Heart right ventricle (tissue), 16 donors: ENCODE measurements around the gene ABHD18. TPM values are rescaled to one million over a fixed set of nuclear protein-coding genes. Genes with fewer than 3 reads are reported as not detected.
A peak's percentile ranks its signal among the peaks of the same experiment; 100 is the strongest.

Source experiments
- ATAC-seq, 8 donors: fragments of 200-7000 bp; cut with Tn5 transposase; one replicate each; pipeline ENCODE4 v1.9.1; 2020; ENCODE audit warnings: mild to moderate bottlenecking in 8 of 8, moderate library complexity in 8 of 8, moderate number of reproducible peaks in 1 of 8
- DNase-seq, 2 donors: peaks; one replicate each; pipeline ENCODE4 v3.0.0-alpha.2; 2020
- H3K27ac ChIP-seq, 10 donors: fragments of 200-600 bp; sonication (generic) in 2 of 10; one replicate each; pipeline versions ENCODE4 v1.5.0 to v1.8.0; 2020 to 2022; ENCODE audit warnings: mild to moderate bottlenecking in 3 of 10
- H3K27me3 ChIP-seq, 7 donors: fragments of 200-600 bp; one replicate each; pipeline ENCODE4 v1.8.0; 2021 to 2022; ENCODE audit warnings: mild to moderate bottlenecking in 2 of 7
- H3K36me3 ChIP-seq, 9 donors: fragments of 200-600 bp; sonication (generic) in 1 of 9; one replicate each; pipeline versions ENCODE4 v1.5.0 to v1.8.0; 2020 to 2022; ENCODE audit warnings: mild to moderate bottlenecking in 2 of 9
- H3K4me1 ChIP-seq, 9 donors: fragments of 200-600 bp; sonication (generic) in 1 of 9; one replicate each; pipeline versions ENCODE4 v1.5.0 to v1.8.0; 2020 to 2022; ENCODE audit warnings: mild to moderate bottlenecking in 4 of 9
- H3K4me3 ChIP-seq, 10 donors: fragments of 200-600 bp; sonication (generic) in 2 of 10; one replicate each; pipeline versions ENCODE4 v1.5.0 to v1.8.0; 2020 to 2022; ENCODE audit warnings: mild to moderate bottlenecking in 7 of 10, moderate library complexity in 2 of 10
- H3K9me3 ChIP-seq, 11 donors: fragments of 200-600 bp in 10 of 11; sonication (generic) in 2 of 11; one replicate each; pipeline versions ENCODE4 v1.5.0 to v1.8.0; 2013 to 2022; ENCODE audit warnings: mild to moderate bottlenecking in 2 of 11, control low read depth in 1 of 11, moderate library complexity in 1 of 11
- WGBS, 2 donors: extraction: QIAGEN DNeasy Blood & Tissue Kit; methylation state at CpG; one replicate each; pipeline ENCODE4 v1.1.7; 2013; ENCODE audit warnings: inconsistent platforms in 1 of 2; 5-methylcytosine and 5-hydroxymethylcytosine counted together
- intact Hi-C, 10 donors: fragments of 100-400 bp; cut with DNase I; formaldehyde crosslinking; loops; one replicate each; pipeline versions ENCODE4 v1.11.1 to v1.14.2; 2022
- long read RNA-seq, 3 donors: library from polyadenylated mRNA; unstranded; transcript quantifications; one replicate each; pipeline ENCODE4 v2.0.0, GENCODE V29; 2020 to 2021
- polyA plus RNA-seq, 2 donors: library from polyadenylated mRNA; stranded (reverse); fragments of 200-250 nt; gene quantifications; one replicate each; pipeline ENCODE4 v1.2.3, GENCODE V29; 2013
- total RNA-seq, 10 donors: library from RNA; stranded (reverse); fragmentation: NEBNext Ultra II Directional in 3 of 10; extraction: Animal tissue kit (Norgen Biotek cat#: 25700) in 3 of 10; gene quantifications; one replicate each; pipeline versions ENCODE4 v1.2.1 to v1.2.4, GENCODE V29; 2021 to 2023
- TF ChIP-seq, protein P1 (sequence below), 9 donors: fragments of 200-600 bp; sonication (generic) in 2 of 9; IDR thresholded peaks; one replicate each; pipeline versions ENCODE4 v1.5.0 to v1.8.0; 2021 to 2022; ENCODE audit warnings: antibody characterized with exemption in 9 of 9, mild to moderate bottlenecking in 5 of 9, moderate library complexity in 1 of 9
- donor health status: Arrhythmogenic right ventricular cardiomyopathy.
- donor health status: ischemic (EF 13 %, LVEDD 7.1; RV severe dilation, severe dysfunction).
- donor health status: healthy with polysubstance abuse.
- donor health status: DM: no; HTN: yes; CAD: no.
- donor health status: DM: no; HTN: no; CAD: no.
- donor health status: ischemic (EF 25% LVEDD 6.9; RV normal size, moderate dysfunction).
- donor health status: ischemic (EF 25% LVEDD 5.7; RV mildly dilated, moderate dysfunction).
- donor health status: healthy.
- donor health status: DM: yes; HTN: yes; CAD: no.
- donor health status: Ischemic cardiomyopathy.
- donor health status: ischemic (EF 35%, LVEDD 5.7; RV mildly dilated, moderate dysfunction).
- donor health status: nonischemic (EF 11% LVEDD 7.7; RV severe dilation, severe dysfunction).
- donor health status: DM: yes; HTN: yes; CAD: no.
- donor health status: PGD.
- donor health status: ischemic (EF 29% LVEDD 5.4; RV normal size, mild dysfunction).
- donor health status: nonischemic (EF 23%, LVEDD 6.1; RV moderate dilation, normal function).

ABHD18 gene
- total RNA-seq (10 to 100 TPM; 12.6 to 55.9 (median 30.4) TPM), polyA plus RNA-seq (1 to 10 TPM; 4.7 to 6.3 TPM)
- long read RNA-seq, donor 1, full-length matches to known transcripts = 5 of 13 reads
- long read RNA-seq, donor 1, partial matches to known transcripts = 3 of 13 reads
- long read RNA-seq, donor 1, other reads (novel, unspliced or antisense) = 5 of 13 reads
- long read RNA-seq, donor 2, full-length matches to known transcripts = 10 of 21 reads
- long read RNA-seq, donor 2, partial matches to known transcripts = 10 of 21 reads
- long read RNA-seq, donor 2, other reads (novel, unspliced or antisense) = 1 of 21 reads
- long read RNA-seq, donor 3, full-length matches to known transcripts = 17 of 39 reads
- long read RNA-seq, donor 3, partial matches to known transcripts = 11 of 39 reads
- long read RNA-seq, donor 3, other reads (novel, unspliced or antisense) = 11 of 39 reads

GRCh38 chr4:127965062-127965802 lies at the start of gene ABHD18, which contains the start of gene MFSD8:
ABHD18 (plus strand) TSS chr4:127965406; CDS start chr4:127982956, 17,550 bp downstream.
MFSD8 (minus strand) TSS chr4:127965173; CDS start chr4:127965133, 40 bp downstream.
- H3K4me1 ChIP-seq = peaks cover 0 to 54% (median 34%) of the 10 kb centered on the region in 9 donors
- peak; percentile 97 to 99 (median 97) for ATAC-seq
- intact Hi-C loops = loop anchor here in 6 of 10 donors (5.0 to 10.0 kb wide), 5 partner anchors 80 to 183 kb away; partner anchors contain the start of genes HSPA4L (in 4 of the 6), LARP1B (in 4 of the 6) and PLK4 (in 1 of the 6)

DNA sequence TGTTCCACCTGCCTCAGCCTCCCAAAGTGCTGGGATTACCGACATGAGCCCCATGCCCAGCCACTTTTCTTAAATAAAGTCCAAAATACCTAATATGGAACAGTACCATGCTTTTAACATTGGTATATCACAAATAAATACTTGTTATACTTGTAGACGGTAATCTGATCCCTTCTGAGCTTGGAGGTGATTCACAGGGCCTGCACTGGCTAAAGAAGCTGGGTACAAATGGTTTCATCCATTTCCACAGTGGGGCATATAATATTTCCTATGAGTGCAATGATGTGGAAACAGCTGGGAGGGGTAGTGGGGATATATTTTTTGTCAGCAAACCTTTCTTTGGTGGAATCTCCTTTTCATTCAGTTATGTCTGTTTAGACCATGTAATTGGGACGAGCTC lies 48.7 kb upstream of the ABHD18 start:
- Histone ChIP-seq H3K27ac (peak overlapping the region in 1 of 10 donors; percentile 32), H3K36me3 (peaks cover 0 to 56% (median 20%) of the 10 kb centered on the region in 9 donors), H3K27me3 (no peaks in the 10 kb centered on the region), H3K4me1 (peaks cover 0 to 11% (median 0%) of the 10 kb centered on the region in 9 donors), H3K4me3 (no peak overlapping the region), H3K9me3 (no peaks in the 10 kb centered on the region)
- intact Hi-C loops = no loop called here
- no peak for ATAC-seq
- DNase-seq = no peak
- 90 to 92% methylated on average over 3 of the region's 3 CpGs for WGBS, 2 donors
- TF ChIP-seq, protein P1, sequence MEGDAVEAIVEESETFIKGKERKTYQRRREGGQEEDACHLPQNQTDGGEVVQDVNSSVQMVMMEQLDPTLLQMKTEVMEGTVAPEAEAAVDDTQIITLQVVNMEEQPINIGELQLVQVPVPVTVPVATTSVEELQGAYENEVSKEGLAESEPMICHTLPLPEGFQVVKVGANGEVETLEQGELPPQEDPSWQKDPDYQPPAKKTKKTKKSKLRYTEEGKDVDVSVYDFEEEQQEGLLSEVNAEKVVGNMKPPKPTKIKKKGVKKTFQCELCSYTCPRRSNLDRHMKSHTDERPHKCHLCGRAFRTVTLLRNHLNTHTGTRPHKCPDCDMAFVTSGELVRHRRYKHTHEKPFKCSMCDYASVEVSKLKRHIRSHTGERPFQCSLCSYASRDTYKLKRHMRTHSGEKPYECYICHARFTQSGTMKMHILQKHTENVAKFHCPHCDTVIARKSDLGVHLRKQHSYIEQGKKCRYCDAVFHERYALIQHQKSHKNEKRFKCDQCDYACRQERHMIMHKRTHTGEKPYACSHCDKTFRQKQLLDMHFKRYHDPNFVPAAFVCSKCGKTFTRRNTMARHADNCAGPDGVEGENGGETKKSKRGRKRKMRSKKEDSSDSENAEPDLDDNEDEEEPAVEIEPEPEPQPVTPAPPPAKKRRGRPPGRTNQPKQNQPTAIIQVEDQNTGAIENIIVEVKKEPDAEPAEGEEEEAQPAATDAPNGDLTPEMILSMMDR (IDR thresholded peaks at IDR 0.05) = no peak

More at GRCh38 chr4:127965062-127965802, at the start of gene ABHD18, which contains the start of gene MFSD8:
- peak within 1 kb of the TSS; percentile 60 to 98 (median 82) for H3K4me3 ChIP-seq
- no peaks in the 10 kb centered on the region for H3K9me3 ChIP-seq
- peak within 1 kb of the TSS; percentile 76 to 96 (median 93) for H3K27ac ChIP-seq
- H3K36me3 ChIP-seq = no peaks in the 10 kb centered on the region
- peak; percentile 98 to 99 for DNase-seq
- WGBS, 2 donors = 0% methylated on average over 68 to 69 of the region's 69 CpGs
- H3K27me3 ChIP-seq = no peaks in the 10 kb centered on the region
- TF ChIP-seq, protein P1 (IDR thresholded peaks at IDR 0.05) = peak in 8 of 9 donors; percentile 19 to 64 (median 44)

DNA sequence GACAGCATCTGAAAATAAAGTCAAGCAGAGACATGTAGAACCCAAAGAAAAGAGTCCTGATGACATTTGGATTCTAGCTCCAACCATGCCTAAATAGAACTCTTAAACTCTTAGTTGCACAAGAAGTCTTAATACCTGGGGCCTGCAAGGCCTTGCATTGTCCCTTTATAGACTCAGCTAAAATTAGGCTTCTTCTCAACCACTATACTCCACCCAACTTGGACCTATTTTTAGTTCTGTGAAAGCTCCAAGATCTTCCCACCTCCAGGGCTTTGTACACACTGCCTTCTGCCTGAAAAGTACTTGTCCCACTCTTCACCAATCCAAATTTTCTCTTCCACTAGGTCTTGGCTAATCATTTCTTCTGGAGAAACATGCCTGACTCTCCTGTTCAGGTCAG lies 48.1 kb upstream of the ABHD18 start:
- no peak for DNase-seq
- Histone ChIP-seq H3K4me1 (peaks cover 0 to 11% (median 0%) of the 10 kb centered on the region in 9 donors), H3K27me3 (no peaks in the 10 kb centered on the region), H3K9me3 (no peaks in the 10 kb centered on the region), H3K27ac (peak overlapping the region in 1 of 10 donors; percentile 32), H3K36me3 (peaks cover 0 to 61% (median 20%) of the 10 kb centered on the region in 9 donors), H3K4me3 (no peak overlapping the region)
- TF ChIP-seq, protein P1 (IDR thresholded peaks at IDR 0.05) = no peak
- intact Hi-C loops = no loop called here
- ATAC-seq = peak in 6 of 8 donors; percentile 71 to 79 (median 76)

DNA sequence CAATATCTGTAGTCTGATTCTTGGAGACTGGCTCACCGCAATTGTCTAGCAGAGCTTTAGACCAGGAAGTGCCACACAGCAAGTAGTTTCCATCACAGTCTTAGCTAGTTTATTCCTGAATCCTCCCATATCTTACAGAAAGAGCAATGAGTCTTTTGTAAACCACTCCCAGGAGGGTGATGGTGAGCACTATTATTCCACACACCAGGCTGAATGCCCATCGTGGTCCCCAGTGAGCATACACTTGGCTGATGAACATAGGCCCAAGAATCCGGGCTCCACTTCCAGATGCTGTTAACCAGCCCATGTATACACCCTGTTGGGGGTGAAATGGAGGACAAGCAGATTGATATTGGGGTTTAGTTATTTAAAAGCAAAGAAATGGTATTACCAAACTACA lies 44.7 kb upstream of the ABHD18 start:
- peaks cover 0 to 67% (median 20%) of the 10 kb centered on the region in 9 donors for H3K36me3 ChIP-seq
- H3K27ac ChIP-seq = no peak overlapping the region
- H3K9me3 ChIP-seq = peaks cover 0 to under 1% (median 0%) of the 10 kb centered on the region in 11 donors
- H3K27me3 ChIP-seq = no peaks in the 10 kb centered on the region
- intact Hi-C loops = no loop called here
- DNase-seq = no peak
- no peak overlapping the region for H3K4me3 ChIP-seq
- WGBS, 2 donors = 84 to 86% methylated on average over 3 of the region's 3 CpGs
- H3K4me1 ChIP-seq = peaks cover 0 to 11% (median 0%) of the 10 kb centered on the region in 9 donors
- no peak for ATAC-seq
- TF ChIP-seq, protein P1 (IDR thresholded peaks at IDR 0.05) = no peak
